Ovary (tissue), 10 donors: ENCODE results near the gene KIF4B. TPM values are rescaled to one million over a fixed set of nuclear protein-coding genes. Genes with fewer than 3 reads are reported as not detected.

Experiments
- DNase-seq, 5 donors: peaks; one replicate each; pipeline ENCODE4 v3.0.0-alpha.2; 2019 to 2020
- H3K27ac ChIP-seq, 2 donors: fragments of 200-600 bp; one replicate each; pipeline versions ENCODE4 v1.5.1 to v1.8.0; 2019 to 2022
- H3K27me3 ChIP-seq: fragments of 200-600 bp; one replicate; pipeline ENCODE4 v1.8.0; 2022
- H3K36me3 ChIP-seq: fragments of 200-600 bp; sonication (generic); one replicate; pipeline ENCODE4 v1.5.1; 2019
- H3K4me1 ChIP-seq: one replicate; pipeline ENCODE4 v1.8.1; 2013; ENCODE audit warnings: mild to moderate bottlenecking, moderate library complexity; ENCODE audit not compliant: insufficient read depth
- H3K4me3 ChIP-seq: fragments of 200-600 bp; sonication (generic); one replicate; pipeline ENCODE4 v1.5.1; 2017
- H3K9me3 ChIP-seq, 2 donors: fragments of 200-600 bp in 1 of 2; sonication (generic) in 1 of 2; one replicate each; pipeline versions ENCODE4 v1.5.1 to v1.8.1; 2013 to 2019; ENCODE audit warnings: mild to moderate bottlenecking in 1 of 2, moderate library complexity in 1 of 2
- EP300 ChIP-seq: sonication (generic); formaldehyde crosslinking; IDR thresholded peaks from one replicate; pipeline ENCODE4 v1.6.1; 2017; ENCODE audit warnings: antibody characterized with exemption
- POLR2A ChIP-seq: fragments of 450-650 bp; IDR thresholded peaks from one replicate; pipeline ENCODE4 v1.6.1; 2017; ENCODE audit warnings: antibody characterized with exemption, mild to moderate bottlenecking, moderate library complexity
- WGBS, 3 donors: extraction: QIAGEN DNeasy Blood & Tissue Kit in 1 of 3; methylation state at CpG; one replicate each; pipeline versions ENCODE4 v1.1.5 to v1.1.7; 2013 to 2017; 5-methylcytosine and 5-hydroxymethylcytosine counted together
- intact Hi-C, 4 donors: fragments of 100-400 bp; cut with DNase I; formaldehyde crosslinking; loops; one replicate each; pipeline versions ENCODE4 v1.11.0 to v1.15.1; 2022 to 2023
- long read RNA-seq, 3 donors: library from polyadenylated mRNA in 2 of 3; unstranded in 2 of 3; transcript quantifications; one replicate each; pipeline ENCODE4 v2.0.0 and lab custom pipeline, GENCODE V29; 2021 to 2026
- polyA plus RNA-seq, 2 donors: library from polyadenylated mRNA; stranded (reverse); fragments of 200-250 nt in 1 of 2; fragments of 350-450 nt in 1 of 2; fragmentation: Illumina TruSeq in 1 of 2; extraction: RNeasy Lipid Tissue Mini Kit (QIAGEN cat#74804) in 1 of 2; gene quantifications; one replicate each; pipeline ENCODE4 v1.2.3, GENCODE V29; 2013 to 2014
- total RNA-seq, 7 donors: library from RNA; depleted of rRNA in 2 of 7; stranded (reverse); fragments of >200 nt in 2 of 7; fragmentation: NEBNext Ultra II Directional in 3 of 7; extraction: Animal tissue kit (Norgen Biotek cat#: 25700) in 3 of 7; gene quantifications; one replicate each; pipeline versions ENCODE4 v1.1.0 to v1.2.4, GENCODE V29; 2016 to 2023
- TF ChIP-seq, protein P1 (sequence below), 3 donors: fragments of 450-650 bp in 2 of 3; fragments of 200-600 bp in 1 of 3; IDR thresholded peaks; one replicate each; pipeline versions ENCODE4 v1.5.1 to v1.8.0; 2016 to 2022; ENCODE audit warnings: antibody characterized with exemption in 3 of 3, mild to moderate bottlenecking in 1 of 3
- donor health status: DM: no; HTN: no; CAD: no; lungs with moderate emphysema.
- donor health status: DM: no; HTN: no; CAD: no.
- donor health status: Bipolar disorder and iron deficiency.
- donor health status: DM: yes; HTN: yes; CAD: no.
- donor health status: DM: no; HTN: no; CAD: no.
- donor health status: DM: yes; HTN: yes; CAD: no.

KIF4B gene, protein sequence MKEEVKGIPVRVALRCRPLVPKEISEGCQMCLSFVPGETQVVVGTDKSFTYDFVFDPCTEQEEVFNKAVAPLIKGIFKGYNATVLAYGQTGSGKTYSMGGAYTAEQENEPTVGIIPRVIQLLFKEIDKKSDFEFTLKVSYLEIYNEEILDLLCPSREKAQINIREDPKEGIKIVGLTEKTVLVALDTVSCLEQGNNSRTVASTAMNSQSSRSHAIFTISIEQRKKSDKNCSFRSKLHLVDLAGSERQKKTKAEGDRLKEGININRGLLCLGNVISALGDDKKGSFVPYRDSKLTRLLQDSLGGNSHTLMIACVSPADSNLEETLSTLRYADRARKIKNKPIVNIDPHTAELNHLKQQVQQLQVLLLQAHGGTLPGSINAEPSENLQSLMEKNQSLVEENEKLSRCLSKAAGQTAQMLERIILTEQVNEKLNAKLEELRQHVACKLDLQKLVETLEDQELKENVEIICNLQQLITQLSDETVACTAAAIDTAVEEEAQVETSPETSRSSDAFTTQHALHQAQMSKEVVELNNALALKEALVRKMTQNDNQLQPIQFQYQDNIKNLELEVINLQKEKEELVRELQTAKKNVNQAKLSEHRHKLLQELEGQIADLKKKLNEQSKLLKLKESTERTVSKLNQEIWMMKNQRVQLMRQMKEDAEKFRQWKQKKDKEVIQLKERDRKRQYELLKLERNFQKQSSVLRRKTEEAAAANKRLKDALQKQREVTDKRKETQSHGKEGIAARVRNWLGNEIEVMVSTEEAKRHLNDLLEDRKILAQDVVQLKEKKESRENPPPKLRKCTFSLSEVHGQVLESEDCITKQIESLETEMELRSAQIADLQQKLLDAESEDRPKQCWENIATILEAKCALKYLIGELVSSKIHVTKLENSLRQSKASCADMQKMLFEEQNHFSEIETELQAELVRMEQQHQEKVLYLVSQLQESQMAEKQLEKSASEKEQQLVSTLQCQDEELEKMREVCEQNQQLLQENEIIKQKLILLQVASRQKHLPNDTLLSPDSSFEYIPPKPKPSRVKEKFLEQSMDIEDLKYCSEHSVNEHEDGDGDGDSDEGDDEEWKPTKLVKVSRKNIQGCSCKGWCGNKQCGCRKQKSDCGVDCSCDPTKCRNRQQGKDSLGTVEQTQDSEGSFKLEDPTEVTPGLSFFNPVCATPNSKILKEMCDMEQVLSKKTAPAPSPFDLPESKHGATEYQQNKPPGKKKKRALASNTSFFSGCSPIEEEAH
- under 1 TPM in 2 of 7 donors, not detected in 5; 0.12 to 0.13 TPM for total RNA-seq
- not detected for polyA plus RNA-seq
- long read RNA-seq, donor 1 = 0 reads
- long read RNA-seq, donor 2 = 0 reads
- long read RNA-seq, donor 3 = 0 reads

DNA sequence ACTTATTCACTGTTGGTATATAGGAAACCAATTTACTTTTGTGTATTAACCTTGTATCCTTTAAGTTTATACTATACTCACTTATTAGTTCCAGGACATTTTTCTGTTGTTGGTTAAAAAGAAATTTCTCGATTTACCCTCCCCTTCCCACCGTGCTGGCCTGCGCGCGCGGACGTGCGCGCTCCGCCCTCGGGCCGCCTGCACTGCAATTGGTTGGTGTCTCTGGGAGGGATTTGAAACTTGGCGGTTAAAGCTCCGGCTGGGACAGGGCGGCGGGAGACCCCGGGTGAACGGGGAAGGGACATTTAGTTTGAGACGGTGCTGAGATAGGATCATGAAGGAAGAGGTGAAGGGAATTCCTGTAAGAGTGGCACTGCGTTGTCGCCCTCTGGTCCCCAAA, at the start of gene KIF4B:
TSS of gene KIF4B (plus strand) at position 230 of the 400 bp plus-strand sequence. CDS start at position 335, 105 bp downstream.
- Histone ChIP-seq H3K4me1 (no peaks in the 10 kb centered on the region), H3K27me3 (no peaks in the 10 kb centered on the region), H3K4me3 (no peak within 1 kb of the TSS), H3K27ac (no peak within 1 kb of the TSS), H3K9me3 (no peaks in the 10 kb centered on the region), H3K36me3 (no peaks in the 10 kb centered on the region)
- DNase-seq = no peak
- intact Hi-C loops = no loop called here
- TF ChIP-seq EP300 = no peak
- TF ChIP-seq, protein P1, sequence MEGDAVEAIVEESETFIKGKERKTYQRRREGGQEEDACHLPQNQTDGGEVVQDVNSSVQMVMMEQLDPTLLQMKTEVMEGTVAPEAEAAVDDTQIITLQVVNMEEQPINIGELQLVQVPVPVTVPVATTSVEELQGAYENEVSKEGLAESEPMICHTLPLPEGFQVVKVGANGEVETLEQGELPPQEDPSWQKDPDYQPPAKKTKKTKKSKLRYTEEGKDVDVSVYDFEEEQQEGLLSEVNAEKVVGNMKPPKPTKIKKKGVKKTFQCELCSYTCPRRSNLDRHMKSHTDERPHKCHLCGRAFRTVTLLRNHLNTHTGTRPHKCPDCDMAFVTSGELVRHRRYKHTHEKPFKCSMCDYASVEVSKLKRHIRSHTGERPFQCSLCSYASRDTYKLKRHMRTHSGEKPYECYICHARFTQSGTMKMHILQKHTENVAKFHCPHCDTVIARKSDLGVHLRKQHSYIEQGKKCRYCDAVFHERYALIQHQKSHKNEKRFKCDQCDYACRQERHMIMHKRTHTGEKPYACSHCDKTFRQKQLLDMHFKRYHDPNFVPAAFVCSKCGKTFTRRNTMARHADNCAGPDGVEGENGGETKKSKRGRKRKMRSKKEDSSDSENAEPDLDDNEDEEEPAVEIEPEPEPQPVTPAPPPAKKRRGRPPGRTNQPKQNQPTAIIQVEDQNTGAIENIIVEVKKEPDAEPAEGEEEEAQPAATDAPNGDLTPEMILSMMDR (IDR thresholded peaks at IDR 0.05) = no peak
- TF ChIP-seq POLR2A = no peak
- 91 to 96% (median 95%) methylated on average over 21 of the region's 21 CpGs for WGBS, 3 donors

DNA sequence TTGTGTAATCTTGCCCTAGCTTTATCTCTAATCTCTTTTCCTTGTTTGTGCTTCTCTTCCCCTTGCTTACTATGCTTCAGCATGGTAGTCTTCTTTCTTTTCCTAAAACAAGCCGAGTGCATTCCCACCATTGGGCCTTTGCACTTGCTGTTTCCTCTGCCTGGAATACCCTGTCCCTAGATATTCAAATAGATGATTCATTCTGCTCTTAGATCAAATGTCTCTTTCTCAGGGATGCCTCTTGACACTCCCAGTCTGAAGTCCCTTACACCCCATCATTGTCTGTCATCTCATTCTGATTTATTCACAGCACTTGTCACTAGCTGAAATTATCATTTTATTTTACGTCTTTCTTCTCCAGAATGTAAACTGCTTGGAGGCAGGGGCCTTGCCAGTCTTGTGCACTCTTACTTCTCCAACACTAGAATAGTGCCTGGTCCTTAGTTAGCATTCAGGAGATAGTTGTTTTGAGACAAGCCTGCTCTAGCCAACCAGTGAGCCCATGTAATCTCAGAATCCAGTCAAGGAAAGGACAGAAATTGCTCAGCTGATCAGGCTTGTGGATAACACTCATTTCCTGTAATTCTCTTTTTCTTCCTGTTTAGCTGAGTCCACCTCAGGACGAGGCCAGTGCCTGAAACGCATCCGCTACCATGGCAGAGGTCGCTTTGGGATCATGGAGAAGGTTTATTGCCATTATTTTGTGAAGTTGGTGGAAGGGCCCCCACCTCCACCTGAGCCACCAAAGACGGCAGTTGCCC, 47.3 kb upstream of the KIF4B start:
- Histone ChIP-seq H3K27ac (no peak overlapping the region), H3K27me3 (no peaks in the 10 kb centered on the region), H3K9me3 (no peaks in the 10 kb centered on the region), H3K36me3 (no peaks in the 10 kb centered on the region), H3K4me1 (no peaks in the 10 kb centered on the region), H3K4me3 (no peak overlapping the region)
- intact Hi-C loops = no loop called here
- no peak for DNase-seq
- TF ChIP-seq EP300 (no peak), POLR2A (no peak)
- TF ChIP-seq, protein P1 (IDR thresholded peaks at IDR 0.05) = no peak
- WGBS, 3 donors = 78 to 86% (median 82%) methylated on average over 7 of the region's 7 CpGs

DNA sequence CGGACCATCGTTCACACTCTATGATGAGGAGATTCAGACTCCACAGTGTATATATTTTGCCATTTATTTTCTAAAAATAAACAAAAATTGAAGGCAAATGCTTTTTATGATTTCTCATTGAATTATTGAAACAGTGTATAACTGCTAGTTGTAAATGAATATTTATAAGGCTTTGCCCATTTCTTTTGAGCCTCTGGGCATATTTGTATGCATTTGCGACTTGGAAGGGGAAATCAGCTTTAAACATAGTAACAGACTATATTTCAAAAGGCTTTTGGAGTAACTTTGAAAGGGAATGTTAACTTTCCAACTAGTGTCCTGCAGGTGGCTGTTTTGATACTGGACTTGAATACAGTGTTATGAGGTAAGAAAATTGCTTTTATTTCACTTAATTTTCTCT, 46.7 kb upstream of the KIF4B start:
- DNase-seq = no peak
- no peaks in the 10 kb centered on the region for H3K9me3 ChIP-seq
- H3K4me1 ChIP-seq = no peaks in the 10 kb centered on the region
- H3K27ac ChIP-seq = no peak overlapping the region
- TF ChIP-seq, protein P1 (IDR thresholded peaks at IDR 0.05) = no peak
- TF ChIP-seq EP300 (no peak), POLR2A (no peak)
- no peaks in the 10 kb centered on the region for H3K27me3 ChIP-seq
- no peaks in the 10 kb centered on the region for H3K36me3 ChIP-seq
- no peak overlapping the region for H3K4me3 ChIP-seq
- intact Hi-C loops = no loop called here
- WGBS, 3 donors = 91 to 93% (median 92%) methylated on average over 3 of the region's 3 CpGs
